GM18517 (cell line): Measurements from ENCODE around the gene UBR3.
"Not testable (repeated sequence)": the region's sequence is repeated elsewhere in the genome, so short reads cannot be mapped to it uniquely, and the experiment has no call there.

Experiments
- ATAC-seq: cut with Tn5 transposase; IDR thresholded peaks from one replicate; pipeline ENCODE4 v1.9.1; 2021; ENCODE audit warnings: mild to moderate bottlenecking, moderate library complexity; ENCODE audit not compliant: unreplicated experiment

UBR3 gene

DNA sequence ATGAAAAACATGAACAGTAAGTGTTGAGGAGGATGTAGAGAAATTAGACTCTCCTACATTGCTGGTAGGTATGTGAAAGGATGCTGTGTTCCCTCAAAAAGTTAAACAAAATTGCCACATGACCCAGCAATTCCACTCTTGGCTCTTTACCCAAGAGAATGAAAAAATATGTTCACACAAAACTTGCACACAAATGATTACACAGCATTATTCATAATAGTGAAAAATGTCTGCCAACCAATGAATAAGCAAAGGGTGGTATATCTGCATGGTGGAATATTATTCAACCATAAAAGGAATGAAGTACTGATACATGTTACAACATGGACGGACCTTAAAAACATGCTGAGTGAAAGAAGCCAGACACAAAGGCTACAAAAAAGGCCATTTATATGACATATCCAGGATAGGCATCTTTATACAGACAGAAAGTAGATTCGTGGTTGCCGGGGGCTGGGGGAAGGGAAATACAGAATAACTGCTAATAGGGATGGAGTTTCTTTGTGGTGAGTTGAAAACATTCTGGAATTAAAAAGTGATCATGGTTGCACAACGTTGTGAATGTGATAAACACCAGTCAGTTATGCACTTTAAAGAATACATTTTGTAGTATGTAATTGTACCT, 265.3 kb downstream of the UBR3 start:
- ATAC-seq, result no peak

DNA sequence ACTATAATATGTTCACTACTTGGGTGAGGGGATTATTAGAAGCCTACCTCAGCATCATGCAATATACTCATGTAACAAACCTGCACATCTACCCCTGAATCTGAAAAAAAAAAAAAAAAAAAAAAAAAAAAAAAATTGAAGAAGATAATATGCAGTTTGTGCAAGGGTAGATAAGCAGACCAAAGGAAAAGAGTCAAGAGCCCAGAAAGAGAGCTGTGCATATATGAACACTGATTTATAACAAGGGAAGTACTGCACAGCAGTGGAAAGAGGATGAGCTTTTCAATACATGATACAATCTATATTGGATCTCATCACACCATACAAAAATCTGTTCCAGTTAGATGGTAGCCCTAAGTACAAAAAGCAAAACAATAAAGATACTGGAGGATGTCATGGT, 268.1 kb downstream of the UBR3 start:
- no peak for ATAC-seq

DNA sequence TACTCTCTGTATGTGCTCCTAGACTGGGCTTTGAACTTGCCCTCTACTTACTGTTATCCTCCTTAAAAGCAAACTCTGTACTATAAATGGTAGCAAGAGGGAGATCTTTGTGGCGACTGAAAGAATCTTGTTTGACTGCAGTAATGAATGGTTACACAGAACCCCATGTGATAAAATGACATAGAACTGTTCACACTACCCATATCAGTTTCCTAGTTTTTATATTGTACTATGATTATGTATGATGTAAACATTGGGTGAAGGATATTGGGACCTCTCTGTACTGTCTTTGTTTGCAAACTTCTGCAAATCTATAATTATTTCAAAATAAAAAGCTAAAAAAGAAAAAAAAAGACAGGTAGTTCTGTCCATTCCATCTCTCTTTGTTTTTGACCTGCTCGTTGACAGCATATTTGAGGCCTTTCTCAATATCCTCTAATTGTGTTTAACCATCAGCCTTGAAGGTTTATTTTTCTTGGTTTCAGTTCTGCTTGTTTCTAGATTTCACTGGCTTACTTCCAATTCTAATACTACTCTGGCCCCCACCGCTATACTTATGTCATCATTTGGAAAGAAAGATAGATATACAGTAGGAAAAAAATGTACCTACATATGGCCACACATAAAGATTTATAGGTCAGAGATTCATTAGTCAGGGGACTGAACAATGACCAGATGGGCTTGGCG, 271.5 kb downstream of the UBR3 start:
- ATAC-seq, result no peak

DNA sequence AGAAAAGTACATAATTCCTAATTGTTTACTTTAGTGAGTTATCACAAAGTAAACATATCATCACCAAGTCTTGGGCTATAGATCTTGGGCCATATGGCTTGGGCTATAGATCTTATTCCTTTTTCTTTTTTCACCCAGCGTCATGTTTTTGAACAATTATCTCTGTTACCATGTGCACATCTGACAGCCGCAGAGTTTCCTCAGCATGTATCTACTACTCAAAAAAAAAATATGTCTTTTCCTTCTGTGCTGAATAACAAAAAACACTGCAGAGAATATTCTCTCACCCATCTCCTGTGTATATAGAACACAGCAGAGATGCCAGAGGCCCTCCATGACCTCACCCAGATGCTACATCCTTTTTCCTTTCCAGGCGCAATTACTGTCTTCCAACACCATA, 274.5 kb downstream of the UBR3 start:
- no peak for ATAC-seq

DNA sequence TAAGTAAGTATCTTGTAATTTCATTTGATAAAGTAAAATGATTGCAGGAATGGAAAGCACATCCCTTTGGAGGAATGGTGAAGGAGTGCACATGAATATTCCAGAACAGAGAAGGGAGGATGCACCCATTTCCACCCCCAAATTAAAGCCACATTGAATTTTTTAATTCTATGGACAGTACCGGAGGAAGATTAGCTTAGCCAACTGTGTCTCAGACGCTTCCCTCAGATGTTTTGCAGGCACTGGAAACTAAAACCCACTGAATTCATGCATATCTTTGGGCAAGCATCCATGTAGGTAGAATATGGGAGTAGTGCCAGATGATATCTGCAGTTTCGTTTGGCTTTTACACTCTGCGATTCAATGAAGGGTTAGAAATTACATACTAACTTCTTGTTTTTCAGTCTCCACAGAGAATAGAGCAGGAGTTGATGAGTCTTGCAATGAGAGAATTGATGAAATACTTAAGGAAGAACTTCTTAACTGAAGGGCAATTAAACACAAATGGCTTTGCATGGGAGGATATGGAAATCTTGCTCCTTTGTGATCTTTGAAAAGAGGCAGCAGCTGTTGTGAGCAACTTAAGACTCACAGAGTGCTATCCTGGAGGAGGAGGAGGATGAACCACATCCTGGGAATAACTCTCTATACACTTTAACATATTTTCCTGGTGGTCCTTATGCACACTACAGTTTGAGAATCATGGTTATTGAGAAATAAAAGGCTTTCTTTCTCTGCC, 279.0 kb downstream of the UBR3 start:
- no peak for ATAC-seq

DNA sequence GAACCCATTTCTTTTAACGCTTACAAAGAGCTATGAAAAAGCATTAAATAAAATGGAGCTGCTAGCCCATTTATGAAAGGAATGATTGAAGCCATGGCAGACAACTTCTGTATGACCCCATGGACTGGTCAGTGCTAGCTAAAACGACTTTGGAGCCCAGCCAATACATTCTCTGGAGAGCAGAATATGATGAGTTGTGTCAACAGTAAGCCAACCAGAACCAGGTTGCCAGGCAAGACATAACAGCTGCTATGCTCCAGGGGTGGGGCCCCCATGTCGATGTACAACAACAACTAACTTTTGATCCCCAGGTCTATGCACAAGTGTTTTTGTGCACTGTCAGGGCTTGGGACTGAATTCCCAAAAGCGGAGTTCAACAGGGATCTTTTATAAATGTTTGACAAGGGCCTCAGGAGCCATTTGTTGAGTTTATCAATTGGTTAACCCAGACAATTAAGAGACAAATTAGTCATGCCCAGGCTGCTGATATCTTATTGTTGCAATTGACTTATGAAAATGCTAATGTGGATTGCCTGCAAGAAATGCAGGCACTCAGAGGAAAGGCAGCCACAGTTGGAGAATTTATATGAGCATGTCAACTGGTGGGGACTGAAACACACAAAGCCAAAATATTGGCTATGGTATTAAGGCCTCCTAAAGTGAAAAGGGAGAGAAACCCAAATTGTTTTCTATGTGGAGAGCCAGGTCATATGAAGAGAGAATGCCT, 286.1 kb downstream of the UBR3 start:
- no peak for ATAC-seq

DNA sequence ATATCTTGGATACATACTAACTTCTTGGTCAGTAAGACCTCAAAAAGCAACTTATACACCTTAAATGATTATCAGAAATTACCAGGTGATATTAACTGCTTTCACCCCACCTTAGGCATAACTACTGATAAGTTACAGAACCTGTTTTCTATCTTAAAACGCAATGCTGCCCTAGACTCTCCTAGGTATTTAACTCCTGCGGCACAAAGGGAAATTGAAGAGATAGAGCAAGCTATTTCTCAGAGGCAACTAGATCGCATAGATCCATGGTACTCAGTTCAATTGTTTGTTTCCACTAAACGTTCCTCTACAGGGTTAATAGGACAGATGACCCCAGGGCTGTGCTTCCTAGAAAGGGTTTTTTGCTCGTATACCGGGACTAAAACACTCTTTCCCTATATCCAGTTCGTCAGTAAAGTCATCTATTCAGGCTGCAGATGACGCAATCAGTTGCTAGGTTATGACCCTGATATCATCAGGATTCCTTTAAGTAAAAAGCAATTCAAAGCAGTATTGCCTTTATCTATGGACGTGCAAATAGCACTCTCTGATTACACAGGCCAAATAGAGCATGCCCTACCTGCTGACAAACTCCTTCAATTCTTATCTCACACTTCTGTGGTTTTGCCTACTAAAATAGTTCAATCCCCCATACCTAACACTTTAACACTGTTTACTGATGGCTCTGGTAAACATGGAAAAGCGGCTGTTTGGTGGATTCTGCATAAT, 288.4 kb downstream of the UBR3 start:
- ATAC-seq, result no peak

DNA sequence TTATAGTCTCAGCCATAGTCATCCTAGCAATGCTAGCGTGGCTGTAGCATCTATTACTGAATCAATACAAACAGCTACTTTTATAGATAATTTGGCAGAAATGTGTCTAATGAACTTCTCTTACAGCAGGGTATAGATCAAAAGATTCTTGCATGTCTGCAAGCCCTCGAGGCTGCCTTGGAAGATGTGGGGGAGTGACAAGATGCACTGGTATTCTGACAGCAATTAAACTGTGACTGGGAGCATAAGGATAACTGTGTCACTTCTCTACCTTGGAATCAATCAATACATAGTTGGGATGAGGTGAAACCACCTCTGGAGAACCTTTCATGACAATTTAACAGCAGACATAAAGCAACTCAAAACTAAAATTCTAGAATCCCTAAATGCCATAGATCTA, 291.4 kb downstream of the UBR3 start:
- ATAC-seq, result no peak

DNA sequence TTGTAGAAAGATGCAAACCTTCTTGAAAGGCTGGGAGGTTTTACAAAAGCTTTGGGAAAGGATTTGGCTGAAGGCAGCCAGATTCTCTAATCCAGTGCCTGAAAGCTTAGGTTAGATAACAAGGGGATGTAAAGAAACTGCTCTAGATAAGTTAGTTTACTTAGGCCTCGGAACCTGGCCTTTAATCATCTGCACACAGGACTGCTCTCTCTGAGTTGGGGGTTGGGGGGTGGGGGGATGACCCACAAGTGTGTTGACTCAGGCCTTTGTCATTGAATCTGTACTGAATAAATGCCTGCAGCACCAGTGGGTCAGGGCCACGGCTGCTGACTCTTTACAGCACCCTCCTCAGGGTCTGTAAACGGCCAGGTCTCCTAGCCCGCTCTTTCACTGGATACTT, 292.1 kb downstream of the UBR3 start:
- not testable (repeated sequence) for ATAC-seq

DNA sequence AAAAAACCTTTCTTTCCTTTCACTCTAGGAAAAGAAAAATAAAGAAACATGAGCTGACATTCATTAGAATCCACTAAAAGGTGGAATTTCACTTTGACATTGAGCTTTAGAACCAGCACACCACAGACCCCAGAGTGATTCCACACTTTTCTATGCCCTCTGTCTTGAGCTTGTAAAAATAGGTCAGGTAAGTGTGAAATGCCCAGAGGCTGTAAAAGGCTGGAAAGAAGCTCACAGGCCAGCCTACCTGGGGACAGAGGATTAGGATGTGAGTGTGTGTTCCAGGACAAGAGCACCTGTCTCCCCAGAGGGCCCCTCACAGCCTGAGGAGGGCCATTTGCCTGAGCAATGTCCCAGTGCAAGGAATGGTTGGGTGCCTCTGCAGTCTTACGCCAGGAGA, 294.4 kb downstream of the UBR3 start:
- ATAC-seq, result no peak

DNA sequence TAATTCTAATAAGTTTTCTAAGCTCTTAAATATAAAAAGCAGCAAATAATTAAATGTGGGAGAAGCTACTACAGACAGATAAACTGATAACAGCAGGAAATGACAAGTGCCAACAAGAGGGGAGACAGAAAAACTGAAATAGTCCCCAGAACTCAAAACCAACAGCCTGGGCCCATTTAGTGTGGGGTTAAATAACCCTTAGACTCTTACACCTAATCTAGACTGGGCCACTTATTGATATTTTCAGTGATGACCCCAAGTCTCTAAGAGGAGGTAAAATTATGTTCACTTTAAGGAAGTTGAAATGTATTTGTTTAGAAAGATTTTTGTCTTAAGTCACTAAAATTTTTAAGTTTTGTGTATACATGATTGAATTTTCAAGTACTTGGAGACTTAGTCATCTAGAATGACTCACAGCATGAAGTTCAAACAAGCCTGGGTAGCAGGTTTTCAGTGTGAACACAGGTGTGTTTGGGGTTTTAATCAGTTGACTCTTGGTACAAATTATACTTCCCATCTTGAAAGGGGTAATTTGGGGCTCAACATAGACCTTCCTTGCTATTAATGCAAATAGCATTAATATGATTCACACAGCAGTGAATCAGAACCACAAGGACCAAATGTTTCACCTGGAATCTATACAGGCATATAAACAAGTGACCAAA, 295.8 kb downstream of the UBR3 start:
- no peak for ATAC-seq

DNA sequence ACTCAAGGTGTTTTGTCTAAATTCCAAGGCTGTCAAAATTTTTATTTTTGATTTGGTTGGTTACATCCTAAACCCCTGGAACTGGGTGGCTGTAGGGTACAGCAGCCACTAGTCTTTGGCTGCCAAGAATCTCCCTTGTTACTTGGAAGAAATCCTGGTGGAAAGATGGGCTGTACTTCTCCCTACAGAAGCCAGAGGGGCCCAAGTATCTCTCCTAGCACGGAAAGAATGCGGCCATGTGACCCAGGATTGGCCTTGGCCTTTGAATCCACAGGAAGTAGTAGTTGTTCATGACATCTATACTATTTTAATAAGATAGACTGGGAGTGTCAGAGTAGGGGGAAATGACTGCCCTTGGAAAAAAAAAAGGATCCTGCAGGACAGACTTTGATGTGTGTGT, 296.3 kb downstream of the UBR3 start:
- ATAC-seq, result no peak

DNA sequence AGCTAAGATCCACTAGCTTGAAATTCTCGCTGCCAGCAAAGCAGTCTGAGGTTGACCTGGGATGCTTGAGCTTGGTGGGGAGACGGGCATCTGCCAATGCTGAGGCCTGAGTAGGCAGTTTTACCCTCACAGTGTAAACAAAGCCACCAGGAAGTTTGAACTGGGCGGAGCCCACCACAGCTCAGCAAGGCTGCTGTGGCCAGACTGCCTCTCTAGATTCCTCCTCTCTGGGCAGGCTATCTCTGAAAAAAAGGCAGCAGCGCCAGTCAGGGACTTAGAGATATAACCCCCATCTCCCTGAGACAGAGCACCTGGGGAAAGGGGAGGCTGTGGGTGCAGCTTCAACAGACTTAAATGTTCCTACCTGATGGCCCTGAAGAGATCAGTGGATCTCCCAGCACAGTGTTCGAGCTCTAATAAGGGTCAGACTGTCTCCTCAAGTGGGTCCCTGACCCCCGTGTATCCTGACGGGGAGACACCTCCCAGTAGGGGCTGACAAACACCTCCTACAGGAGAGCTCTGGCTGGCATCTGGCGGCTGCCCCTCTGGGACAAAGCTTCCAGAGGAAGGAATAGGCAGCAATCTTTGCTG, 299.0 kb downstream of the UBR3 start:
- ATAC-seq, result not testable (repeated sequence)
